NCI-H2196 (cell line): ENCODE results near the gene CAV1.

ENCODE experiments used
- DNase-seq: peaks from one replicate; lab custom pipeline; 2025; ENCODE audit not compliant: unreplicated experiment; lab: John Stamatoyannopoulos, UW

Gene CAV1

GRCh38 chr7:116610210-116610609, 85.4 kb downstream of the CAV1 start:
- DNase-seq = no peak

GRCh38 chr7:116610721-116611120, 85.9 kb downstream of the CAV1 start:
- DNase-seq = no peak
